H9 (cell line): ENCODE measurements around the gene TCTN2. TPM values are rescaled to one million over a fixed set of nuclear protein-coding genes. Genes with fewer than 3 reads are reported as not detected.

ENCODE experiments used
- DNase-seq: peaks from one replicate; pipeline ENCODE4 v3.0.0-alpha.2; 2017
- H2AFZ ChIP-seq: one replicate; pipeline ENCODE4 v1.6.1; 2013; ENCODE audit warnings: mild to moderate bottlenecking, low read length, control low read depth, moderate library complexity
- H2AK5ac ChIP-seq: 2 replicates; pipeline ENCODE4 v1.6.1; 2013; ENCODE audit warnings: low read length, control low read depth, mixed read lengths; ENCODE audit not compliant: insufficient read length
- H2BK120ac ChIP-seq: one replicate; pipeline ENCODE4 v1.6.1; 2013; ENCODE audit warnings: low read depth, mild to moderate bottlenecking, low read length, control low read depth, inconsistent platforms; ENCODE audit not compliant: poor library complexity, severe bottlenecking
- H2BK12ac ChIP-seq: 2 replicates; pipeline ENCODE4 v1.6.1; 2013; ENCODE audit warnings: low read length, control low read depth, mixed read lengths, low read depth; ENCODE audit not compliant: insufficient read length
- H2BK15ac ChIP-seq: 2 replicates; pipeline ENCODE4 v1.6.1; 2013; ENCODE audit warnings: low read depth, low read length, control low read depth
- H2BK20ac ChIP-seq: one replicate; pipeline ENCODE4 v1.6.1; 2013; ENCODE audit warnings: low read depth, mild to moderate bottlenecking, low read length, control low read depth, inconsistent platforms; ENCODE audit not compliant: poor library complexity, severe bottlenecking
- H2BK5ac ChIP-seq: 2 replicates; pipeline ENCODE4 v1.6.1; 2013; ENCODE audit warnings: low read length, control low read depth, mixed read lengths; ENCODE audit not compliant: insufficient read length
- H3K14ac ChIP-seq: 2 replicates; pipeline ENCODE4 v1.6.1; 2013; ENCODE audit warnings: low read length, control low read depth; ENCODE audit not compliant: insufficient read depth
- H3K18ac ChIP-seq: 2 replicates; pipeline ENCODE4 v1.6.1; 2013; ENCODE audit warnings: low read depth, mild to moderate bottlenecking, mixed read lengths, low read length, control low read depth; ENCODE audit not compliant: insufficient read length
- H3K23ac ChIP-seq: 2 replicates; pipeline ENCODE4 v1.6.1; 2013; ENCODE audit warnings: low read length, control low read depth, mixed read lengths, low read depth; ENCODE audit not compliant: insufficient read length
- H3K23me2 ChIP-seq: 2 replicates; pipeline ENCODE4 v1.6.1; 2013; ENCODE audit warnings: low read depth, mild to moderate bottlenecking, mixed read lengths, low read length, control low read depth; ENCODE audit not compliant: insufficient read length, poor library complexity, severe bottlenecking
- H3K27ac ChIP-seq: 2 replicates; pipeline ENCODE4 v1.5.1; 2013; ENCODE audit warnings: low read length, control low read depth, mixed read lengths, low read depth; ENCODE audit not compliant: insufficient read length
- H3K27me3 ChIP-seq: 2 replicates; pipeline ENCODE4 v1.6.1; 2013; ENCODE audit warnings: low read length, control low read depth, inconsistent platforms; ENCODE audit not compliant: insufficient read depth
- H3K4ac ChIP-seq: 2 replicates; pipeline ENCODE4 v1.6.1; 2013; ENCODE audit warnings: low read depth, mild to moderate bottlenecking, control low read depth, inconsistent platforms, low read length, moderate library complexity
- H3K4me1 ChIP-seq: 2 replicates; pipeline ENCODE4 v1.6.1; 2013; ENCODE audit warnings: low read length, control low read depth, inconsistent platforms; ENCODE audit not compliant: insufficient read depth
- H3K4me2 ChIP-seq: 2 replicates; pipeline ENCODE4 v1.6.1; 2013; ENCODE audit warnings: low read length, control low read depth, mixed read lengths; ENCODE audit not compliant: insufficient read length, insufficient read depth
- H3K56ac ChIP-seq: 2 replicates; pipeline ENCODE4 v1.6.1; 2013; ENCODE audit warnings: low read depth, mild to moderate bottlenecking, mixed read lengths, low read length, control low read depth; ENCODE audit not compliant: insufficient read length
- H3K79me1 ChIP-seq: 2 replicates; pipeline ENCODE4 v1.6.1; 2013; ENCODE audit warnings: low read depth, mild to moderate bottlenecking, moderate library complexity, low read length, control low read depth, inconsistent platforms; ENCODE audit not compliant: insufficient read depth, poor library complexity, severe bottlenecking
- H3K79me2 ChIP-seq: 2 replicates; pipeline ENCODE4 v1.6.1; 2013; ENCODE audit warnings: low read length, control low read depth, inconsistent platforms; ENCODE audit not compliant: insufficient read depth
- H3K9ac ChIP-seq: 2 replicates; pipeline ENCODE4 v1.6.1; 2013; ENCODE audit warnings: low read length, control low read depth, mixed read lengths; ENCODE audit not compliant: insufficient read length; ENCODE audit errors: extremely low read depth
- H3K9me3 ChIP-seq: one replicate; pipeline ENCODE4 v1.6.1; 2013; ENCODE audit warnings: low read depth, low read length, inconsistent platforms; ENCODE audit not compliant: control insufficient read depth
- H3T11ph ChIP-seq: one replicate; pipeline ENCODE4 v1.6.1; 2013; ENCODE audit warnings: mild to moderate bottlenecking, low read length, control low read depth, inconsistent platforms
- H4K20me1 ChIP-seq: one replicate; pipeline ENCODE4 v1.6.1; 2013; ENCODE audit not compliant: control insufficient read depth, insufficient read length, insufficient read depth
- H4K5ac ChIP-seq: 2 replicates; pipeline ENCODE4 v1.6.1; 2013; ENCODE audit warnings: low read depth, mild to moderate bottlenecking, mixed read lengths, low read length, control low read depth; ENCODE audit not compliant: insufficient read length
- H4K8ac ChIP-seq: replicated peaks from 2 replicates; pipeline ENCODE4 v1.6.1; 2013; ENCODE audit warnings: low read length, control low read depth, mixed read lengths, low read depth; ENCODE audit not compliant: insufficient read length
- H4K91ac ChIP-seq: 2 replicates; pipeline ENCODE4 v1.6.1; 2013; ENCODE audit warnings: low read depth, mild to moderate bottlenecking, moderate library complexity, mixed read lengths, low read length, control low read depth; ENCODE audit not compliant: insufficient read length
- H3K27ac Mint-ChIP-seq, 3 experiments: 2 replicates in 2 of 3; 3 replicates in 1 of 3; pipeline ENCODE4 v1.8.0; 2020 to 2021; ENCODE audit warnings: mixed read lengths in 3 of 3, mild to moderate bottlenecking in 1 of 3, moderate library complexity in 1 of 3
- H3K27me3 Mint-ChIP-seq: 2 replicates; pipeline ENCODE4 v1.8.0; 2021; ENCODE audit warnings: low read depth, mild to moderate bottlenecking, moderate library complexity, mixed read lengths
- H3K36me3 Mint-ChIP-seq, 3 experiments: 2 replicates in 2 of 3; 3 replicates in 1 of 3; pipeline ENCODE4 v1.8.0; 2020 to 2021; ENCODE audit warnings: low read depth in 3 of 3, mixed read lengths in 3 of 3; ENCODE audit not compliant: insufficient read depth in 1 of 3
- H3K4me1 Mint-ChIP-seq, 2 experiments: 2 replicates each; pipeline ENCODE4 v1.8.0; 2020; ENCODE audit warnings: mixed read lengths in 2 of 2
- H3K4me3 Mint-ChIP-seq, 2 experiments: 2 replicates in 1 of 2; 3 replicates in 1 of 2; pipeline ENCODE4 v1.8.0; 2020 to 2021; ENCODE audit warnings: mild to moderate bottlenecking in 2 of 2, mixed read lengths in 2 of 2, moderate library complexity in 1 of 2
- H3K9me3 Mint-ChIP-seq, 2 experiments: 2 replicates in 1 of 2; 3 replicates in 1 of 2; pipeline ENCODE4 v1.8.0; 2020; ENCODE audit warnings: mild to moderate bottlenecking in 2 of 2, mixed read lengths in 2 of 2, moderate library complexity in 1 of 2
- CTCF ChIP-seq: fragments of 200-600 bp; sonication (generic); conservative IDR thresholded peaks from 3 replicates; pipeline ENCODE4 v1.8.0; 2021; ENCODE audit warnings: antibody characterized with exemption, mild to moderate bottlenecking
- WGBS: extraction: QIAGEN DNeasy Blood & Tissue Kit; methylation state at CpG from one replicate; pipeline ENCODE4 v1.1.7; 2013; ENCODE audit warnings: missing lambda C conversion rate, low lambda C conversion rate, mixed read lengths; ENCODE audit not compliant: insufficient read length; ENCODE audit errors: extremely low coverage; 5-methylcytosine and 5-hydroxymethylcytosine counted together
- total RNA-seq: library from RNA; stranded (reverse); gene quantifications from 2 replicates; pipeline ENCODE4 v1.2.1, GENCODE V29; 2021

Gene TCTN2
- total RNA-seq, 1 experiment from 2014 or later: 7.4 TPM

- H3K79me1 ChIP-seq: no peaks in the 10 kb centered on the region
- H2BK5ac ChIP-seq: no peak overlapping the region
- no peak overlapping the region for H3K4ac ChIP-seq
- no peaks in the 10 kb centered on the region for H3K27me3 ChIP-seq
- no CpG with 5 or more reads among the region's 9 CpGs for WGBS
- H3K23me2 ChIP-seq: no peaks in the 10 kb centered on the region
- H4K8ac ChIP-seq: no peak overlapping the region
- 0 out of 3 replicates have a peak, but pooled peaks have one; percentile 24 for TF ChIP-seq CTCF
- no peaks in the 10 kb centered on the region for H3K79me2 ChIP-seq
- H2BK15ac ChIP-seq: no peak overlapping the region
- H4K91ac ChIP-seq: no peak overlapping the region
- H2AFZ ChIP-seq: no peak overlapping the region
- H2BK12ac ChIP-seq: no peak overlapping the region
- H3T11ph ChIP-seq: no peak overlapping the region
- Mint-ChIP-seq H3K27ac (peak overlapping the region in 1 of 3 experiments; percentile 33; a peak in 2 of 7 replicates), H3K27me3 (no peaks in the 10 kb centered on the region), H3K4me3 (no peak overlapping the region), H3K9me3 (no peaks in the 10 kb centered on the region), H3K36me3 (peaks cover 13 to 58% (median 44%) of the 10 kb centered on the region in 3 experiments; a peak in 6 of 7 replicates), H3K4me1 (no peaks in the 10 kb centered on the region)
- no peak overlapping the region for H2AK5ac ChIP-seq
- H3K9ac ChIP-seq: no peak overlapping the region
- no peaks in the 10 kb centered on the region for H3K9me3 ChIP-seq
- no peaks in the 10 kb centered on the region for H3K4me1 ChIP-seq
- H3K56ac ChIP-seq: no peak overlapping the region
- H3K18ac ChIP-seq: no peak overlapping the region
- no peak overlapping the region for H3K4me2 ChIP-seq
- H2BK120ac ChIP-seq: no peak overlapping the region
- no peak overlapping the region for H3K27ac ChIP-seq
- no peak overlapping the region for H3K23ac ChIP-seq
- DNase-seq: peak; percentile 51
- no peak overlapping the region for H3K14ac ChIP-seq
- no peak overlapping the region for H2BK20ac ChIP-seq
- H4K5ac ChIP-seq: no peak overlapping the region
- no peaks in the 10 kb centered on the region for H4K20me1 ChIP-seq
These were observed 13.7 kb upstream of the TCTN2 start for GRCh38 chr12:123657211-123657610.
